Measurements from ENCODE around the gene KIAA1217. TPM values are rescaled to one million over a fixed set of nuclear protein-coding genes. Genes with fewer than 3 reads are reported as not detected.

The KIAA1217 gene
- total RNA-seq, 2 donors from 2014 or later, result 92.5 to 188 TPM

DNA sequence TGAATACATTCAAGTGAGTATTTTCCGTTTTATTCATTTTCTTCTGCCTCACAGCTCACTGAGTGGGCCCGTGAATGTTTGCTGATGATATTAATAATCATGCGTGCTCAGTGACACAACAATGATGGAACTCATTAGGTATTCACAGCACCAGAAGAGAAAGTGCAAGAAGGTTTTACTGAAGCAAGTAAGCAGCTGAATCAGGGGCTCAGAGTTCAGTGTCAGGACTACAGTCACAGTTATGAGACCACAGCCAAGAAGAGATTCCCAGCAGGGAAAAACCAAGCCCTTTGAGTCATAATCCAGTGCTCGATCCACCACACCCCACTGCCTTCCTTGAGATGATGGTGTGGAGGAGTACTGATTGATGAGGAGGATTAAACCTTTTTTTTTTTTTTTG lies 247.4 kb downstream of the KIAA1217 start:
- Histone ChIP-seq H3K36me3 (no peaks in the 10 kb centered on the region), H3K9me3 (no peaks in the 10 kb centered on the region), H3K4me1 (replicated peaks) (no peaks in the 10 kb centered on the region), H3K4me3 (no peak overlapping the region), H3K27me3 (replicated peaks; ENCODE audit: insufficient read depth) (no peaks in the 10 kb centered on the region), H3K27ac (no peak overlapping the region)
- intact Hi-C loops (cut with DNase I), result no loop called here
- no peak for DNase-seq (ENCODE audit: low spot score)
- WGBS, result 87% methylated on average over 4 of the region's 4 CpGs
- TF ChIP-seq, protein P1, sequence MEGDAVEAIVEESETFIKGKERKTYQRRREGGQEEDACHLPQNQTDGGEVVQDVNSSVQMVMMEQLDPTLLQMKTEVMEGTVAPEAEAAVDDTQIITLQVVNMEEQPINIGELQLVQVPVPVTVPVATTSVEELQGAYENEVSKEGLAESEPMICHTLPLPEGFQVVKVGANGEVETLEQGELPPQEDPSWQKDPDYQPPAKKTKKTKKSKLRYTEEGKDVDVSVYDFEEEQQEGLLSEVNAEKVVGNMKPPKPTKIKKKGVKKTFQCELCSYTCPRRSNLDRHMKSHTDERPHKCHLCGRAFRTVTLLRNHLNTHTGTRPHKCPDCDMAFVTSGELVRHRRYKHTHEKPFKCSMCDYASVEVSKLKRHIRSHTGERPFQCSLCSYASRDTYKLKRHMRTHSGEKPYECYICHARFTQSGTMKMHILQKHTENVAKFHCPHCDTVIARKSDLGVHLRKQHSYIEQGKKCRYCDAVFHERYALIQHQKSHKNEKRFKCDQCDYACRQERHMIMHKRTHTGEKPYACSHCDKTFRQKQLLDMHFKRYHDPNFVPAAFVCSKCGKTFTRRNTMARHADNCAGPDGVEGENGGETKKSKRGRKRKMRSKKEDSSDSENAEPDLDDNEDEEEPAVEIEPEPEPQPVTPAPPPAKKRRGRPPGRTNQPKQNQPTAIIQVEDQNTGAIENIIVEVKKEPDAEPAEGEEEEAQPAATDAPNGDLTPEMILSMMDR (IDR thresholded peaks at IDR 0.05), result no peak
- no peak for TF ChIP-seq POLR2AphosphoS5 (IDR thresholded peaks at IDR 0.05)
- TF ChIP-seq POLR2A (IDR thresholded peaks at IDR 0.05), result no peak

DNA sequence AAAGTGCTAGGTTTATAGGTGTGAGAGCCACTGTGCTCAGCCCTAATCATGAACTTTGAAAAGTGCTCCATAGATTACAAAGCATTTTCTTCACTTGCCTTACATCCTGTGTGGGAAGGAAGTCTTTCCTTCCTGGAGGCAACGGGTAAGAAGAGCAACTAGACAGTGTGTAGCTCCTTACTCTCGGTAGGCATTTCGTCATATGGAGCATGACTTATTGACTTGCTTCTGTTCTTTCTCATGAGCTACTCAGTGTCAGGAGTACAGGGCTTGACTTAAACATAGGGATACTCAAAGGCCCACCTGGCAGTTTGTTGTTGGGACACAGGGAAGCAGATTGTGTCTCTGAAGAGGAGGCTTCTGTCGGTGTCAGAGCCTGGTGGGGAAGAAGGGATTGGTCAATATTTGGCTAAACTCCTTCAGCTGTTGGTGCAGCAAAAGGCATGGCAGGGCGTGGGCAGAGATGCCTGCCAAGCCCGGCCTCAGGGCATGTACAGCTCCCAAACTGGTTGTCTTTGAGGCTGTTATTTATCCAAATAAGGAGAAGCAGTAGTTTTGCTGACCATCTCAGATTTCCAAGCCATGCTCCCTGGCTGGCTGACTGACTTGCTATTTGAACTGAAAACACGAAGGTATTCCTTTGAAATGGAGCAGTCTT lies 248.9 kb downstream of the KIAA1217 start:
- 58% methylated on average over 7 of the region's 7 CpGs for WGBS
- DNase-seq (ENCODE audit: low spot score), result peak; percentile 77
- intact Hi-C loops (cut with DNase I), result no loop called here
- TF ChIP-seq POLR2AphosphoS5 (IDR thresholded peaks at IDR 0.05) (peak; percentile 61), POLR2A (IDR thresholded peaks at IDR 0.05) (no peak)
- TF ChIP-seq, protein P1 (IDR thresholded peaks at IDR 0.05), result no peak
- Histone ChIP-seq H3K4me1 (replicated peaks) (no peaks in the 10 kb centered on the region), H3K4me3 (no peak overlapping the region), H3K9me3 (no peaks in the 10 kb centered on the region), H3K27me3 (replicated peaks; ENCODE audit: insufficient read depth) (no peaks in the 10 kb centered on the region), H3K27ac (peak overlapping the region; percentile 62 to 71), H3K36me3 (no peaks in the 10 kb centered on the region)

DNA sequence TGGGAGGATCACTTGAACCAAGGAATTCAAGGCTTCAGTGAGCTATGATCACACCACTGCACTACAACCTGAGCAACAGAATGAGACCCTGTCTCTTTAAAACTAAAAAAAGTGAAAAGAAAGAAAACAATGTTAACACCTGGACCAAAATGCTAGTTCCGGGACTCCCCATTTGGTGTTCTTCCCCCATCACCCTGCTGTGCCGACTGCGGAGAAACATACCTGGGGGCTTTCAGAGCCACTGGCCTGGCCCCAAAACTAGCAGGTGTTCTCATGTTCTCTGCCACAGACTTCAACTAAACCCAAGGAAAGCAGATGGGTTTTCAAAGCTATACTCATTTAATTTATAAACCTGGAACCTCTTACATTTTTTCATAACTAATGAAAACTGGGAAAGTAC lies 250.9 kb downstream of the KIAA1217 start:
- Histone ChIP-seq H3K9me3 (no peaks in the 10 kb centered on the region), H3K27ac (no peak overlapping the region), H3K36me3 (no peaks in the 10 kb centered on the region), H3K27me3 (replicated peaks; ENCODE audit: insufficient read depth) (no peaks in the 10 kb centered on the region), H3K4me3 (no peak overlapping the region), H3K4me1 (replicated peaks) (no peaks in the 10 kb centered on the region)
- intact Hi-C loops (cut with DNase I), result no loop called here
- TF ChIP-seq POLR2AphosphoS5 (IDR thresholded peaks at IDR 0.05), result no peak
- TF ChIP-seq, protein P1 (IDR thresholded peaks at IDR 0.05), result no peak
- TF ChIP-seq POLR2A (IDR thresholded peaks at IDR 0.05), result no peak
- 62% methylated on average over 3 of the region's 3 CpGs for WGBS
- no peak for DNase-seq (ENCODE audit: low spot score)

DNA sequence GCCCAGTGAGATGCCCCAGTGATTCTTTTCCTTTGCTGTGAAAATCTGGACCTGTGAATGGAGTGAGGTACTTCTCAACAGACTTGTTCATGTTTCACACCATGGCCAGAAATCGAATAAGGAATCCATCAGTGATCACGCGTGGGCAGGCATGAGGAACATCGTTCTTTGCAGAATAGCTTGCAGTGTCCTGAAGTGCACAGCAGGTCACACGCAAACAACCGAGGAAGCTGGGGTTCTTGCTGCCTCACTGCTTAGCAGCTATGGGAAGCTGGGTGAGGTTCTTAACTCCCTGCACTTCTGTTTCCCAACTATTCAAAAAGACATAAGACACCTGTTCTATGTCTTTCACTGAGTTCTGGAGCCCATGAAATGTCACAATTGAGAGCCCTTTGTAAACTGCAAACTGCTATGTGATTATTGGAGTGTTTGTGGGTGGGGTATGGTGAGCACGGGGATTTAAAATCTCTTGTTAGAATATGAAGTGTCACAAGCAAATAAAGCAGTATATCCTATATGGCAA lies 253.4 kb downstream of the KIAA1217 start:
- Histone ChIP-seq H3K36me3 (no peaks in the 10 kb centered on the region), H3K27me3 (replicated peaks; ENCODE audit: insufficient read depth) (no peaks in the 10 kb centered on the region), H3K9me3 (no peaks in the 10 kb centered on the region), H3K4me3 (no peak overlapping the region), H3K4me1 (replicated peaks) (peaks cover 2% of the 10 kb centered on the region), H3K27ac (peak overlapping the region; percentile 1 to 8)
- 75% methylated on average over 7 of the region's 7 CpGs for WGBS
- TF ChIP-seq, protein P1 (IDR thresholded peaks at IDR 0.05), result no peak
- TF ChIP-seq POLR2AphosphoS5 (IDR thresholded peaks at IDR 0.05), result no peak
- no peak for TF ChIP-seq POLR2A (IDR thresholded peaks at IDR 0.05)
- no peak for DNase-seq (ENCODE audit: low spot score)
- intact Hi-C loops (cut with DNase I), result no loop called here

Data from prostate gland (tissue), 2 donors.